Muscle layer of duodenum (tissue), 2 donors: ENCODE results near the gene CTIF.

Source experiments
- H3K27ac ChIP-seq: one replicate; pipeline ENCODE4 v1.7.0; 2013; ENCODE audit warnings: mild to moderate bottlenecking, low read length
- H3K27me3 ChIP-seq: one replicate; pipeline ENCODE4 v1.7.0; 2013; ENCODE audit warnings: low read depth, mild to moderate bottlenecking, control low read depth, low read length
- H3K36me3 ChIP-seq, 2 donors: one replicate each; pipeline ENCODE4 v1.7.0; 2013; ENCODE audit warnings: low read length in 2 of 2, control low read depth in 1 of 2, mild to moderate bottlenecking in 1 of 2; ENCODE audit not compliant: insufficient read depth in 2 of 2, control insufficient read depth in 1 of 2
- H3K4me1 ChIP-seq, 2 donors: one replicate each; pipeline ENCODE4 v1.7.0; 2013; ENCODE audit warnings: low read length in 2 of 2, mild to moderate bottlenecking in 2 of 2, control low read depth in 1 of 2, moderate library complexity in 1 of 2; ENCODE audit not compliant: insufficient read depth in 2 of 2, control insufficient read depth in 1 of 2
- H3K4me3 ChIP-seq, 2 donors: one replicate each; pipeline ENCODE4 v1.7.0; 2013; ENCODE audit warnings: low read length in 2 of 2, low read depth in 1 of 2, mild to moderate bottlenecking in 1 of 2
- H3K9me3 ChIP-seq, 2 donors: one replicate each; pipeline ENCODE4 v1.7.0; 2013; ENCODE audit warnings: low read length in 2 of 2, control low read depth in 1 of 2, mild to moderate bottlenecking in 1 of 2; ENCODE audit not compliant: control insufficient read depth in 1 of 2
- donor health status: healthy.

CTIF gene

DNA sequence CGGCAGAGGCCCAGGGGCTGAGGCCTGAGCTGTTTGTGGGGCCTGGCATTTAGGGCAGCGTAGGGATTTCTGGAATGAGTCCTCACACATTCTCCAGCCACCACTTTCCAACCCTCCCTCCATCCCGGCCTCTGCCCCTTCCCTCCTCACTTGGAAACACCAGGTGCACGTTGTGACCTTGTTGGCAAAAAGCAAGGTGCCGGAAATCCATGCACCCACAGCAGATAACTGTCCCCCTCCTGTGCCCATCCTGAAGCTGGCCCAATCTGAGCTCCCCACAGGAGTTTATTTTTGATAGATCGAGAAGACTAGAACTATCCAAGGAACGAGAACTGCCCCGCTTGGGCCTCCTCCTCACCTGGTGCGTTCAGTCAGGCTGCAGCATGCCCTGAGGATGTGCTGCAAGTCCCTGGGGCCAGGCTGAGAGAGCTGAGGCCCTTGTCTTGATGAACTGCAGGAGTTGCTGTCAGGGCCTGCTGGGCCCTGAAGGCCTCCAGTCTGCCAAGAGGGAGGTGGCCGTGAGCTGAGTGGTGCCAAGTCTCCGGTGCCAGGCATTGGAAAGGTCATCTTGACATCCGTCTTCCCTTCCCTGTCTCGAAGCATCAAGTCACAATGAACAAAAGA is 55.8 kb downstream of the CTIF start:
- Histone ChIP-seq H3K4me1 (peaks cover 4 to 23% of the 10 kb centered on the region in 2 donors), H3K36me3 (peaks cover 0 to 3% of the 10 kb centered on the region in 2 donors), H3K27ac (no peak overlapping the region)

GRCh38 chr18:48595703-48596218 is 56.9 kb downstream of the CTIF start:
- no peaks in the 10 kb centered on the region for H3K27me3 ChIP-seq
- no peak overlapping the region for H3K27ac ChIP-seq
- peaks cover 0 to 3% of the 10 kb centered on the region in 2 donors for H3K36me3 ChIP-seq
- peaks cover 4 to 14% of the 10 kb centered on the region in 2 donors for H3K4me1 ChIP-seq
- H3K4me3 ChIP-seq = no peak overlapping the region
- no peaks in the 10 kb centered on the region for H3K9me3 ChIP-seq

More for the DNA sequence above, 55.8 kb downstream of the CTIF start:
- H3K4me3 ChIP-seq = no peak overlapping the region
- no peaks in the 10 kb centered on the region for H3K27me3 ChIP-seq
- no peaks in the 10 kb centered on the region for H3K9me3 ChIP-seq

DNA sequence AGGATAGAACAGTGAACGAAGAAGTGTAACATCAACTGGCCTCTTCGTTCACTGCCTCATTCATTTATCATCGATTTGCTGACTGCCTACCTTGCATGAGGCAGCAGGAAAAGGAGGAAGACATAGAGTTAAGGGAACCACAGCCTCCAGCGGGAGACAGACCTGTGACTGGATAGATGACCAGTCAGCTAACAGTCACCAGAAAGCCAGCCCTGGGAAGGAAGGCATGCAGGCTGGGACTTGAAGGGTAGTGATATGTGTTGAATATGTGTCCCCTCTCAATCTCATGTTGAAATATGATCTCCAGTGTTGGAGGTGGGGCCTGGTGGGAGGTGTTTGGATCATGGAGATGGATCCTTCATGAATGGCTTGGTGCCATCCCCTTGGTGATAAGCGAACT is 58.3 kb downstream of the CTIF start:
- no peak overlapping the region for H3K4me3 ChIP-seq
- peaks cover 0 to 3% of the 10 kb centered on the region in 2 donors for H3K36me3 ChIP-seq
- H3K27ac ChIP-seq = no peak overlapping the region
- no peaks in the 10 kb centered on the region for H3K27me3 ChIP-seq
- peaks cover 0 to 14% of the 10 kb centered on the region in 2 donors for H3K4me1 ChIP-seq
- no peaks in the 10 kb centered on the region for H3K9me3 ChIP-seq

- Histone ChIP-seq H3K4me1 (peaks cover 0 to 14% of the 10 kb centered on the region in 2 donors), H3K36me3 (peaks cover 0 to 3% of the 10 kb centered on the region in 2 donors), H3K4me3 (no peak overlapping the region), H3K9me3 (no peaks in the 10 kb centered on the region), H3K27me3 (no peaks in the 10 kb centered on the region), H3K27ac (no peak overlapping the region)
Measured at GRCh38 chr18:48597671-48598070, 58.8 kb downstream of the CTIF start.

GRCh38 chr18:48599391-48599790 is 60.6 kb downstream of the CTIF start:
- H3K4me1 ChIP-seq = peaks cover 0 to 7% of the 10 kb centered on the region in 2 donors
- H3K27ac ChIP-seq = no peak overlapping the region
- H3K4me3 ChIP-seq = no peak overlapping the region
- H3K9me3 ChIP-seq = no peaks in the 10 kb centered on the region
- H3K36me3 ChIP-seq = peaks cover 0 to 3% of the 10 kb centered on the region in 2 donors
- H3K27me3 ChIP-seq = no peaks in the 10 kb centered on the region

GRCh38 chr18:48600046-48600445 is 61.2 kb downstream of the CTIF start:
- no peak overlapping the region for H3K27ac ChIP-seq

DNA sequence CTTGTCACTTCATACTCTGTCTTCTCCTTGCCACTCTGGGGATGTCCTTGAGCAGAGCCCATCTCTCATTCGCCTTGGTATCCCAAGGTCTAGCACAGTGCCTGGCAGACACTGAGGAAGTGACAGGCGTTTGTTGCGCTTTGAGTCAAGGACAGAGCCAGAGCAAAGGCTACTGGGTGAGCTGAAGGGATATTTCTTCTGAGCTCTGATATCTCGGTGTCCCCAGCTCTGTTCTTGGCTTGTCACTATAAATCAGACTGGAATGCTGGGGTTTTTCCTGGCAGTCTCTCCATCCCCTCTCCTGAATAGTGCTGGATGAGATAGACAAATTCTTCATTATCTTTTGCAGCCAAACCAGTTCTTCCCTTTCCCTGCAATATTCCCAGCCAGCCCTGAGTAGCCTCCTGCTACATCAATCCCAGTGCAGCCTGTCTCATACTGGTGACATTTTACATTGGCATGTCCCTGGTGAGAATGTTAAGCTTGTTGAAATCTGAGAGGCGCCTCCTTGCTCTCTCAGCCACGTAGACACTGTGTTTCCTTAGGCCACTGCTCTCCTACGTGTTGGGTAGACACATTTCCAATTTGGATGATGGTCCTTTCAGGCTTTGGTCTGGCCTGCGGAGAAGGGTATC is 61.7 kb downstream of the CTIF start:
- Histone ChIP-seq H3K4me1 (no peaks in the 10 kb centered on the region), H3K27me3 (no peaks in the 10 kb centered on the region), H3K36me3 (peaks cover 0 to 2% of the 10 kb centered on the region in 2 donors), H3K4me3 (no peak overlapping the region), H3K9me3 (no peaks in the 10 kb centered on the region), H3K27ac (no peak overlapping the region)

More at GRCh38 chr18:48600046-48600445, 61.2 kb downstream of the CTIF start:
- peaks cover 0 to under 1% of the 10 kb centered on the region in 2 donors for H3K4me1 ChIP-seq
- no peak overlapping the region for H3K4me3 ChIP-seq
- H3K27me3 ChIP-seq = no peaks in the 10 kb centered on the region
- H3K36me3 ChIP-seq = peaks cover 0 to 3% of the 10 kb centered on the region in 2 donors
- no peaks in the 10 kb centered on the region for H3K9me3 ChIP-seq

- Histone ChIP-seq H3K36me3 (no peaks in the 10 kb centered on the region), H3K27me3 (no peaks in the 10 kb centered on the region), H3K27ac (no peak overlapping the region), H3K9me3 (no peaks in the 10 kb centered on the region), H3K4me3 (no peak overlapping the region), H3K4me1 (no peaks in the 10 kb centered on the region)
Measured at GRCh38 chr18:48601343-48601742, 62.5 kb downstream of the CTIF start.

DNA sequence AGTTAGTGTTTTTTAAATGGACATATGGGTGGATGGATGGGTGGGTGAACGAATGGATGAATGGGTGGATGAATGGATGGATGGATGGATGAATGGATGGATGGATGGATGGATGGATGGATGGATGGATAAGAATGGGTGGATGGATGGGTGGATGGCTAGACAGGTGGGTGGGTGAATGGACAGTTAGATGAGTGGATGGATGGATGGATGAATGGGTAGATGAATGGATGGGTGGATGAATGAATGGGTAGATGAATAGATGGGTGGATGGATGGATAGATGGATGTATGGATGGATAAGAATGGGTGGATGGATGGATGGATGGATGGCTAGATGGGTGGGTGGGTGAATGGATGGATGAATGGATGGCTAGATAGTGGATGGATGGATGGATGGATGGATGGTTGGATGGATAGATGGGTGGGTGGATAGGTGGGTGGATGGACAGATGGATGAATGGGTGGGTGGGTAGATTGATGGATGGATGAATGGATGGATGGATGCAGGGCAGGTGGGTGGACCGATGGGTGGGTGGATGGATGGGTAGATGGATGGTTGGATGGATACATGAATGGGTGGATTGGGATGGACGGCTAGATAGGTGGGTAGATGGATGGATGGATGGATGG is 64.0 kb downstream of the CTIF start:
- Histone ChIP-seq H3K4me1 (peaks cover 0 to 5% of the 10 kb centered on the region in 2 donors), H3K4me3 (no peak overlapping the region), H3K27ac (no peak overlapping the region), H3K36me3 (no peaks in the 10 kb centered on the region), H3K27me3 (no peaks in the 10 kb centered on the region), H3K9me3 (no peaks in the 10 kb centered on the region)

DNA sequence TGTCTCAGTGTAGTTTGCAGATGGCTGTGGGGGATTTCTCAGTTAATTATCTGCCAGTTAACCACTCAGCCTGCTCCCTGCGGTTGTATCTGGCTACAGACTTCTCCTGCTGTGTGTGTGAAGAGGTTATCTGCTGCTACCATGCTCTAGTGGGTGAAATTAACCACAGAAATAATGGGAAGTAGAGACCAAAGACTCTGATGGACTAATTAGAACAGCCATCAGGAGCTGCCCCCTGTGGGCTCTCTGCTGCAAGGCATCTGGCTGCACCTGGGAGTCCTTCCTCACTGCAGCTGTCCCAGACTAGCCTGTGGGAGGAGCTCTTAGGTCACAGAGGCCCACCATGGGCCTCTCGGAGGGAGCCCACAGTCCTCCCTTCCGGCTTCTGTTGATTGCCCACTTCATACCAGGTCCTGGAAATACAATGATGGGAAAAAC is 66.6 kb downstream of the CTIF start:
- Histone ChIP-seq H3K27me3 (no peaks in the 10 kb centered on the region), H3K4me1 (peaks cover 0 to 15% of the 10 kb centered on the region in 2 donors), H3K9me3 (no peaks in the 10 kb centered on the region), H3K36me3 (no peaks in the 10 kb centered on the region), H3K27ac (no peak overlapping the region), H3K4me3 (no peak overlapping the region)
